Left forelimb (tissue), 1 donor: ENCODE results near the gene KRTAP4-1.
"Not testable (repeated sequence)": the region's sequence is repeated elsewhere in the genome, so short reads cannot be mapped to it uniquely, and the experiment has no call there.

ENCODE experiments used
- DNase-seq: peaks from one replicate; pipeline ENCODE4 v3.0.0-alpha.2; 2018; ENCODE audit warnings: low spot score

The KRTAP4-1 gene

DNA sequence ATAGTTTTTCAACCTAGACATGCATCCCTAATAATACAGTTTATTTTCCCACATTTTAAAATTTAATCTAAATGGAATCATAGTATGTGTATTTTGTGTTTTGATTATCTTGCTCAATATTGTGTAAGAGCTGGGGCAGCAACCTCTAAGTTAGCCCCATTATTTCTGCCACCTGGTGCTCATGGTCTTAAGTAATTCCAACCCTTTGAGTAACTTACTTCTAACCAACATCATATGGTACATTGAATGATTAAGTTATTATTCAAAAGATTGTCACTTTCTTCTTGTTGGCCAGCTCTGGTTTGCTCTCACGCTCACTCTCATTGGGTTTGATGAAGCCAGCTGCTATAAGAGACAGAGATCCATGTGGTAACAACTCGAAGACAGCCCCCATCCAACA is 12.8 kb downstream of the KRTAP4-1 start:
- no peak for DNase-seq

DNA sequence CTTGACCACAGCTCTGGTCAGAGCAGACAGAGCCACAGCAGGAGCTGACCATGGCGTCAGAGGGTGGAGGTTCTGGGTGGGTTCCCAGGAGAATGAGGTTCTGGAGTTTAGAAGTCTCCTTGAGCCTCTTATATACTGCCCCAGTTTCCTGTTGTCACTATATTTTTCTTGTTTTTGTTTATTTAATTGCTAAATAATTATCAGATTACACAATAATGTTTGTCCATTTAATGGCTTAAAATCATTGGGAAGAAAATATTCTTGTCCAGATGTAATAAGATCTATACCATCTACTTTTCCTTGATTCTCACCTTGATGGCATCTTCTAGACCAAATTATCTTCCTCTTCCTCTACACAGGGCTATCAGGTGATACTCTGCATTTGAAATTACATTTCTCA is 16.6 kb downstream of the KRTAP4-1 start, which contains the start of gene KRTAP4-3:
TSS of gene KRTAP4-3 (minus strand) at position 101 of the 400 bp plus-strand sequence. CDS start at position 52, 49 bp downstream.
- no peak for DNase-seq

DNA sequence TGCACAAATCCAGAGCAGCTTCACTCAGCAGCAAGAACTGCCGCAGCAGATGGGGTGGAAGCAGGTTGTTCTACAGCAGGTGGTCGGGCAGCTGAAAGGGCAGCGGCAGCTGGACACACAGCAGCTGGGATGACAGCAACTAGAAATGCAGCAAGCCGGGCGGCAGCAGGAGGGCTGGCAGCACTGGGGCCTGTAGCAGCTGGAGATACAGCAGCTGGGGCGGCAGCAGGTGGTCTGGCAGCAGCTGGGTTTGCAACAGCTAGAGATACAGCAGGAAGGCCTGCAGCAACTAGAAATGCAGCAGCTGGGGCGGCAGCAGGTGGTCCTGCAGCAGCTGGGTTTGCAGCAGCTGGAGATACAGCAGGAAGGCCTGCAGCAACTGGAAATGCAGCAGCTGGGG is 17.1 kb downstream of the KRTAP4-1 start:
- no peak for DNase-seq

DNA sequence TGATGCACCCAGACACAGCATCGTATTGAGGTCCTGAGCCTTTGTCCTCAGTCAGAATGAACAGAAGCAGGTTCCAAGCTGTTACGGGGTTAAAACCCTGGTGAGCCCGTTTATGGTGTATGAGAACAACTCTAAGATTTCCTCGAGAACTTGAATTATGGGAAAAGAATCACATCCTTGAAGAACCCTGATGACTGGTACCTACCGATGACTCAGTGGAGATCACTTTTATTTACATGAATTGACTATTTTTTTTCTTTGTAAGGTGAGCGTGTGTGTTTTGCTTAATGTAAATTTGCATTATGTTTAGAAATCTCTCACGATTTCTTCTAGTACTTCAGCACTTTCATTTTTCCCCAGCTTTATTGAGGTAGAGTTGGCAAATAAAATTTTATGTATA is 20.9 kb downstream of the KRTAP4-1 start:
- no peak for DNase-seq

DNA sequence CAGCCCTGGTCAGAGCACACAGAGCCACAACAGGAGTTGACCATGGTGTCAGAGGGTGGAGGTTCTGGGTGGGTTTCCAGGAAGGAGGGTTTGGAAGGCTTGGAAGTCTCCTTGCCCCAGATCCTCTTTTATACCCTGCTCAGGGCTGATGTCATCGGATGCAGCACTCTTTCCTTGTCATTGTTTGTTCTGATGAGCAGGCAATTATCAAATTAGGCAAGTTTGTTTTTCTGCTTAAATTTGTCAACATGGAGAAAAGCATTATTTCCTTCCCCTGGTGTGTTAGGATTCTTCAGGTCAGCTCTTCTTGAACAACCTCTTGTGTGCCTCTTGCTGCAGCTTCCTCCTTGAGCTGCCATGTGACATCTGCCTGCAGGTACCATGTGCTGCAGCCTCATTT is 24.1 kb downstream of the KRTAP4-1 start, which contains the start of gene KRTAP4-4:
TSS of gene KRTAP4-4 (minus strand) at position 101 of the 400 bp plus-strand sequence. CDS start at position 44, 57 bp downstream.
- no peak for DNase-seq

DNA sequence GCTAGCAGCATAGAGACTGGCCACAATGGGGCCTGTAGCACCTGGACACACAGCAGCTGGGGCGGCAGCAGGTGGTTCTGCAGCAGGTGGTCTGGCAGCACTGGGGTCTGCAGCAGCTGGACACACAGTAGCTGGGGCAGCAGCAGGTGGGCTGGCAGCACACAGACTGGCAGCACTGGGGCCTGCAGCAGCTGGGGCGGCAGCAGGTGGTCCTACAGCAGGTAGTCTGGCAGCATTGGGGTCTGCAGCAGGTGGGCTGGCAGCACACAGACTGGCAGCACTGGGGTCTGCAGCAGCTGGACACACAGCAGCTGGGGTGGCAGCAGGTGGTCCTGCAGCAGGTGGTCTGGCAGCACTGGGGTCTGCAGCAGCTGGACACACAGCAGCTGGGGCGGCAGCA is 24.5 kb downstream of the KRTAP4-1 start:
- not testable (repeated sequence) for DNase-seq

DNA sequence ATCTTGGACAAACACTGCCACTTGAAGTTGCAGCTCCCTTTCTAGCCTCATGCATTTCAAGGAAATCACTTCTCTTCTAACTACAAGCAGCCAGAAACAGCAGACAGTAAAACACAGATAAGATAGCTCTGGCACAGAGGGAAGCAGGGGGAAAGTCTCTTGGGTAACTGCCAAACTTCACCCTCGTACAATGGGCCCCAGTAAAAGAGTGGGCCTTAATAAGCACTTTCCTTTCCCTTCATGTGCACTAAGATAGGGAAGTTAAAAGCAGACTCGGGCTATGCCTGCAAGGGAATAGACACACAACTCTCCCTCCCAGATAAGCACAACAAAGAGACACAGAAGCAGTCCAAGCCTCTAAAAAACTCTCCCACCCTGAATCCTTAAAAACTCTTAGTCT is 30.9 kb downstream of the KRTAP4-1 start:
- DNase-seq: no peak

DNA sequence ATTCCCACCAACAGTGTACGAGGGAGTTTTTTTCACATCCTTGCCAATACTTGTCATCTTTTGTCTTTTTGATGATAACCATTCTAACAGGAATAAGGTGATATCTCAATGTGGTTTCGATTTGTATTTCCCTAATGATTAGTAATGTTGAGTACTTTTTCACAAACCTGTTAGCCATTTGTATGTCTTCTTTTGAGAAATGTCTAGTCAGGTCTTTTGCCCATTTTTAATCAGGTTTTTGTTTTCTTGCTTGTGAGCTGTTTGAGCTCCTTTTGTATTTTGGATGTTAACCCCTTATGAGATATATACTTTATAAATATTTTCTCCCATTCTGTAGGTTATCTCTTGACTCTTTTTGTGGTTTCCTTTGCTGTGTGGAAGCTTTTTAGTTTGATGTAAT is 33.2 kb downstream of the KRTAP4-1 start:
- DNase-seq: no peak

DNA sequence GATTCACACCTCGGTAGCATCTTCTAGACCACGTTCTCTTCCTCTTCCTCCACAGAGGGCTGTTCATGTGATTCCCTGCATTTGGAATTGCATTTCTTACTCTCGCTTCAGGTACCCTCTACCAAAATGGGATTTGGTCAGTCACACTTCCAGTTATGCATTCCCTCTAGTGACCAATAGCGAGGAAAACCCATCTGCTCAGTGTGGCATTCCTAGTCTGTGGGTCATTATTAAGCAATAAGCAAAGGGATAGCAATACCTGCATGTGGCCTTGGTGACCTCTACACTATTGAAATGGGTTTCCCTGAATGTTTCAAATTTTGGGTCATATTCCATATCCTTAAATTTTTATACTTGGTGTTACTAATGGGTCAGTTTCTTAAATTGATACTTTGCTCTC is 34.7 kb downstream of the KRTAP4-1 start:
- DNase-seq: no peak

DNA sequence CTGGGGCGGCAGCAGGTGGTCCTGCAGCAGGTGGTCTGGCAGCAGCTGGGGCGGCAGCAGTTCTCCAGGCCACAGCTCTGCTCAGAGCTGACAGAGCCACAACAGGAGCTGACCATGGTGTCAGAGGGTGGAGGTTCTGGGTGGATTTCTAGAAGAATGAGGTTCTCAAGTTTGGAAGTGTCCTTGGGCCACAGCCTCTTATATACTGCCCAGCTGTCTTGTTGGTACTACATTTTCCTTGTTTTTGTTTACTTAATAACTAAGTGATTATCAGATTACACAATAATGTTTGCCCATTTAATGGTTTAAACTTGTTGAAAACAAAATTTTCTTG is 35.1 kb downstream of the KRTAP4-1 start, which contains the start of gene KRTAP4-5:
TSS of gene KRTAP4-5 (minus strand) at position 174 of the 334 bp plus-strand sequence. CDS start at position 116, 58 bp downstream.
- no peak for DNase-seq

DNA sequence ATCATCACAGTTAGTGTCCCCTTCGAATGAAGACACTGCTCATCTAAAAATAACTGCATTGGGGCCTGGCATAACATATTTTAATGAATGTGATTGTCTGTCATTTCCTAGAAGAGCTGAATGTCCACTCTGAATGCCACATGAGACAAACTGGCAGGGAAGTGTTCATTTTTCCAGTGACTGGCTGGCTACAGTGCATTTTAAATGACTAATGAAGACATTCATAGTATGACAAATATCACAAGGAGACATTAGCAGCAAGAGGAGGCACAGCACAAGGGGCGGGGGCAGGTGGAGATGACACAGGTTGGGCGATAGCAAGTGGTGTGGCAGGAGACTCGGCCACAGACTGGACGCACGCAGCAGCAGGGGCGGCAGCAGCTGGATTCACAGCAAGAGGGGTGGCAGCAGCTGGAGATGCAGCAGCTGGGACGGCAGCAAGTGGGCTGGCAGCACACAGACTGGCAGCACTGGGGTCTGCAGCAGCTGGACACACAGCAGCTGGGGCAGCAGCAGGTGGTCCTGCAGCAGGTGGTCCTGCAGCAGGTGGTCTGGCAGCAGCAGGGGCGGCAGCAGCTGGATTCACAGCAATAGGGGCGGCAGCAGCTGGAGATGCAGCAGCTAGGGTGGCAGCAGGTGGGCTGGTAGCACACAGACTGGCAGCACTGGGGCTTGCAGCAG is 35.6 kb downstream of the KRTAP4-1 start:
- not testable (repeated sequence) for DNase-seq

DNA sequence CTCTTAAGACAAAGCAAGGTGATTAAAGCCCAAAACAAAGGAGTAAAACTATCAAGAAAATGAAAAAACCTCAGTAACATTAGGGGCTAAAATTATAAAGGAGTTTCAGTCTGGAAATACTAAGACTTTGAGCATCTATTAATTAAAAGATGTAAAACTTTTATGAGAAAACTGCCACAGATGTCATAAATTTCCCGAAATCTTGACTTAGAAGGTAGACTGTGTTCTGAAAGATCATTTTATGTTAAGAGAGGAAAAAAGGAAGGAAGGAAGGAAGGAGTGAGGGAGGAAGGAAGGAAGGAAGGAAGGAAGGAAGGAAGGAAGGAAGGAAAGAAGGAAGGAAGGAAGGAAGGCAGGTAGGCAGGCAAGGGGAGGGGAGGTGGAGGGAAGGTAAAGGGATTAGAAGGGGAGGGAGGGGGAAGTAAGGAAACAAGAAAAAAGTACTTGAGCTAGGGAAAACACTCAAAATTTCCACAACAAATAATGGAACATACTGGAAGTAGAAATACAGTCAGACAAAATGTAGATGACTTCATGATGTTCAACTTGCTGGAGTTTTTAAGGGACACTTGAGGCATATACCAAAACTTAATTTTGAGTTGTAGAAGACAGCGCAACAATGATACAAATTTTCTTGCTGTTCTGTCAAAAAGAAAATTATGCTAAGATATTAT is 37.0 kb downstream of the KRTAP4-1 start:
- no peak for DNase-seq

DNA sequence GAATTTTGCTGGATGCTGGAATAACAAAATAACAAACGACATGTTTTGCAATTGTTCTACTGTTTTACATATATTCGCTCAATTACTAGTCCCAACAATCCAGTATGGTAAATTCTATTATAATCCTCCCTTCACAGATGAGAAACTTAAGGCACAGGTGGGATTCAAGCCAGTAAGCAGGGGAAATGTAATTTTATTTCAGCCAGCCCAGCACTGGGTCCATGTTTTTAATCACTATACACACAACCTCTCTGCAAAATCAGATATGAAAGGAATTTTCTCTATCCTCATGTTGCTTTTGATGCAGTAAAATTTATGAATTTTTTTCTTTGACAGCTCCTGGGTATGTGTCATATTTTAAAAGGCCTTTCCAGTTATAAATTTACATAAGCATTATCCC is 39.5 kb downstream of the KRTAP4-1 start:
- no peak for DNase-seq

DNA sequence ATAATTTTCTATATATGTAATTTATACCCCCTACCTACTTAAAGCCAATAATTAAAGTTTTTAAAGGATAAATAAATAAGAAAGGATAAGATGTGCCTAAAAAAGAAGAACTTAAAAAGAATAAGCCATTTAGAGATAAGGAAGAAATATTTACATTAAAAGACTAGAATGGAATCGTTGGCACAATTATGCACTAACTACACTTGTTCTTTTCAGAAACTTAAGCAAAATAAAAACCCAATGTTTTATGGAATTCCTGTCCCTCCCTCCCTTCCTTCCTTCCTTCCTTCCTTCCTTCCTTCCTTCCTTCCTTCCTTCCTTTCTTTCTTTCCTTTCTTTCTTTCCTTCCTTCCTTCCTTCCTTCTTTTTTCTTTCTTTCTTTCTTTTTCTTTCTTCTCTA is 39.9 kb downstream of the KRTAP4-1 start:
- no peak for DNase-seq

DNA sequence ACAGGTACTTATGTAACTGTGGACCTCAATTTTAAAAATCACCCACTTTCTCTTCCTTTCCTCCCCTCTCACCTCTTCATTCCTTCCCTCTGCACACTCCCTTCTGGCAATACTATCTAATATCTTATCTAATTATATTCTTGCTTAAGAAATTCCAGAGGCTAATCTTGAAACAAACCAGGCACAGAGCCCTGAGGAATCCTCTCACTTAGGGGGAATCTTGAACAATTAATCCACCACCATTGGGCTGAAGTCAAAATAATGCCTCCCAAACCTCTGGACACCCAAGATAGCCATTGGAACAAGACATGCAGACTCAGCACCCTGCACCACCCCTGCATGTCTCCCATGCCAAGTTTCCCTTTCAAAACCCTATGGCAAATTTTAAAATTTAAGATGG is 43.4 kb downstream of the KRTAP4-1 start:
- DNase-seq: no peak

DNA sequence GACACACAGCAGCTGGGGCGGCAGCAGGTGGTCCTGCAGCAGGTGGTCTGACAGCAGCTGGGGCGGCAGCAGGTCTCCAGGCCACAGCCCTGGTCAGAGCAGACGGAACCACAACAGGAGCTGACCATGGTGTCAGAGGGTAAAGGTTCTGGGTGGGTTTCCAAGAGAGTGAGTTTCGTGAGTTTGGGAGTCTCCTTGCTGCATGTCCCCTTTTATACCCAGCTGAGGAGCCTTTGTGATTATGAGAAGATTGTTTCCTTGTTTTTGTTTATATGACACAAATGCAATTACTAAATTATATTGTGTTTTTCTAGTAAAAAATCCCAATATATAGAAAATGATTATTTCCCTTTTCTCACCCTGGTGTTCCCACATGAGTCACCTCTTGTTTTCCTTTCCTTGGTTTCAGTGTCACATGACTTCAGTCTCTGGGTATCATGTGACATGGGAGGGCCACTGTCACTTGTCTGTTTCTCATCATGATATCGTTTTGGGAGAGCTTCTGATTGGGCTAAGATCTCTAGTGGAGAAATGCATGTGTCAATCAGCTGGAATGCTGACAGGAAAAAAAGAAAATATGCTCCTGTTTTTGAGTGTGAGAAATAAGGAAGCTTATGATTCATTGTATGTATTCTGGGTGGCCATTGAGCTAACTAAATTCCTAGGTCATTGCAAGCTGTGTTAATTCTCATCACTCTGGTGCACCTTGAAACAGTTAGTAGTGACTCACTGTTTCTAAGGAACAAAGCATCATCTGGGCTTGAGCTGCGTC is 44.2 kb downstream of the KRTAP4-1 start, which contains the start of gene KRTAP4-6:
TSS of gene KRTAP4-6 (minus strand) at position 185 of the 772 bp plus-strand sequence. CDS start at position 128, 57 bp downstream.
- no peak for DNase-seq

DNA sequence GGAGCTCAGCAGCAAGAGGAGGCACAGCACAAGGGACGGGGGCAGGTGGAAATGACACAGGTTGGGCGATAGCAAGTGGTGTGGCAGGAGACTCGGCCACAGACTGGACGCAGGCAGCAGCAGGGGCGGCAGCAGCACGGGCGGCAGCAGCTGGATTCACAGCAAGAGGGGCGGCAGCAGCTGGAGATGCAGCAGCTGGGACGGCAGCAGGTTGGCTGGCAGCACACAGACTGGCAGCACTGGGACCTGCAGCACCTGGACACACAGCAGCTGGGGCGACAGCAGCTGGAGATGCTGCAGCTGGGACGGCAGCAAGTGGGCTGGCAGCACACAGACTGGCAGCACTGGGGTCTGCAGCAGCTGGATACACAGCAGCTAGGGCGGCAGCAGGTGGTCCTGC is 44.8 kb downstream of the KRTAP4-1 start:
- not testable (repeated sequence) for DNase-seq
